ENCODE measurements around the gene NUDT14. TPM values are rescaled to one million over a fixed set of nuclear protein-coding genes. Genes with fewer than 3 reads are reported as not detected.

The NUDT14 gene
- total RNA-seq, 2 donors from 2014 or later = 4.1 to 23.6 TPM

- Histone ChIP-seq H3K27me3 (replicated peaks; ENCODE audit: insufficient read depth) (no peaks in the 10 kb centered on the region), H3K36me3 (no peaks in the 10 kb centered on the region), H3K9me3 (no peaks in the 10 kb centered on the region), H3K27ac (no peak overlapping the region), H3K4me1 (ENCODE audit: control insufficient read depth in 1 of 2, low read depth in 2 of 2) (peaks cover 17 to 36% of the 10 kb centered on the region in 2 donors), H3K4me3 (no peak overlapping the region)
- no peak for DNase-seq (ENCODE audit: low spot score)
- no peak for TF ChIP-seq CTCF (IDR thresholded peaks at IDR 0.05)
- ATAC-seq (ENCODE audit: insufficient number of reproducible peaks, low FRiP score, low read depth) = no peak
These were observed 20.2 kb upstream of the NUDT14 start for GRCh38 chr14:105201156-105201924.

- DNase-seq (ENCODE audit: low spot score) (no peak), ATAC-seq (ENCODE audit: insufficient number of reproducible peaks, low FRiP score, low read depth) (no peak)
- no peaks in the 10 kb centered on the region for H3K36me3 ChIP-seq
- no peaks in the 10 kb centered on the region for H3K9me3 ChIP-seq
- no peak overlapping the region for H3K27ac ChIP-seq
- peaks cover 18 to 38% of the 10 kb centered on the region in 2 donors for H3K4me1 ChIP-seq (ENCODE audit: control insufficient read depth in 1 of 2, low read depth in 2 of 2)
- H3K27me3 ChIP-seq (replicated peaks; ENCODE audit: insufficient read depth) = no peaks in the 10 kb centered on the region
- no peak for TF ChIP-seq CTCF (IDR thresholded peaks at IDR 0.05)
- H3K4me3 ChIP-seq = no peak overlapping the region
These were observed 19.5 kb upstream of the NUDT14 start for GRCh38 chr14:105200641-105201040.

- Histone ChIP-seq H3K4me3 (no peak overlapping the region), H3K9me3 (no peaks in the 10 kb centered on the region), H3K36me3 (no peaks in the 10 kb centered on the region), H3K4me1 (ENCODE audit: control insufficient read depth in 1 of 2, low read depth in 2 of 2) (peaks cover 14 to 32% of the 10 kb centered on the region in 2 donors), H3K27ac (no peak overlapping the region), H3K27me3 (replicated peaks; ENCODE audit: insufficient read depth) (peaks cover 3% of the 10 kb centered on the region)
- TF ChIP-seq CTCF (IDR thresholded peaks at IDR 0.05) = no peak
- ATAC-seq (ENCODE audit: insufficient number of reproducible peaks, low FRiP score, low read depth) (no peak), DNase-seq (ENCODE audit: low spot score) (no peak)
These were observed 19.0 kb upstream of the NUDT14 start for GRCh38 chr14:105200074-105200473.

GRCh38 chr14:105199093-105199492, 18.0 kb upstream of the NUDT14 start:
- DNase-seq (ENCODE audit: low spot score) = no peak
- H3K27me3 ChIP-seq (replicated peaks; ENCODE audit: insufficient read depth) = peaks cover 3% of the 10 kb centered on the region
- TF ChIP-seq CTCF (IDR thresholded peaks at IDR 0.05) = no peak
- H3K36me3 ChIP-seq = no peaks in the 10 kb centered on the region
- H3K4me3 ChIP-seq = no peak overlapping the region
- H3K27ac ChIP-seq = no peak overlapping the region
- ATAC-seq (ENCODE audit: insufficient number of reproducible peaks, low FRiP score, low read depth) = no peak
- peaks cover 9 to 23% of the 10 kb centered on the region in 2 donors for H3K4me1 ChIP-seq (ENCODE audit: control insufficient read depth in 1 of 2, low read depth in 2 of 2)
- no peaks in the 10 kb centered on the region for H3K9me3 ChIP-seq

- ATAC-seq (ENCODE audit: insufficient number of reproducible peaks, low FRiP score, low read depth) (no peak), DNase-seq (ENCODE audit: low spot score) (no peak)
- Histone ChIP-seq H3K36me3 (no peaks in the 10 kb centered on the region), H3K4me1 (ENCODE audit: control insufficient read depth in 1 of 2, low read depth in 2 of 2) (peaks cover 9 to 23% of the 10 kb centered on the region in 2 donors), H3K9me3 (no peaks in the 10 kb centered on the region), H3K27ac (no peak overlapping the region), H3K4me3 (no peak overlapping the region), H3K27me3 (replicated peaks; ENCODE audit: insufficient read depth) (peaks cover 3% of the 10 kb centered on the region)
- TF ChIP-seq CTCF (IDR thresholded peaks at IDR 0.05) = no peak
These were observed 17.5 kb upstream of the NUDT14 start for GRCh38 chr14:105198588-105198987.

All from thoracic aorta (tissue), 2 donors.